ENCODE data around the gene FCER2.

Gene FCER2

GRCh38 chr19:7642295-7643030 lies 59.5 kb downstream of the FCER2 start:
- no peak overlapping the region for H3K4me3 Mint-ChIP-seq
- H3K9me3 Mint-ChIP-seq: no peaks in the 10 kb centered on the region
- no peak for DNase-seq
- H3K27ac Mint-ChIP-seq: no peak overlapping the region
- no peak for ATAC-seq (replicated peaks)
- H3K36me3 Mint-ChIP-seq (ENCODE audit: insufficient read depth): peaks cover 20% of the 10 kb centered on the region
- peaks cover 15 to 21% of the 10 kb centered on the region in 2 donors for H3K4me1 Mint-ChIP-seq (ENCODE audit: low read depth in 2 of 2)
- H3K27me3 Mint-ChIP-seq: no peaks in the 10 kb centered on the region

GRCh38 chr19:7641290-7642276 lies 60.3 kb downstream of the FCER2 start:
- Mint-ChIP-seq H3K4me3 (no peak overlapping the region), H3K9me3 (no peaks in the 10 kb centered on the region), H3K27ac (no peak overlapping the region), H3K36me3 (ENCODE audit: insufficient read depth) (peaks cover 28% of the 10 kb centered on the region), H3K4me1 (ENCODE audit: low read depth in 2 of 2) (peaks cover 15 to 26% of the 10 kb centered on the region in 2 donors), H3K27me3 (no peaks in the 10 kb centered on the region)
- no peak for DNase-seq
- no peak for ATAC-seq (replicated peaks)

GRCh38 chr19:7640803-7641202 lies 61.1 kb downstream of the FCER2 start:
- Mint-ChIP-seq H3K4me1 (ENCODE audit: low read depth in 2 of 2) (peaks cover 15 to 30% of the 10 kb centered on the region in 2 donors), H3K4me3 (peak overlapping the region in 1 of 2 donors; percentile 31), H3K27ac (no peak overlapping the region), H3K9me3 (no peaks in the 10 kb centered on the region), H3K36me3 (ENCODE audit: insufficient read depth) (peaks cover 30% of the 10 kb centered on the region), H3K27me3 (no peaks in the 10 kb centered on the region)
- no peak for ATAC-seq (replicated peaks)
- DNase-seq: no peak

GRCh38 chr19:7639863-7640348 lies 62.0 kb downstream of the FCER2 start:
- H3K27me3 Mint-ChIP-seq: no peaks in the 10 kb centered on the region
- DNase-seq (no peak), ATAC-seq (replicated peaks) (no peak)
- no peaks in the 10 kb centered on the region for H3K9me3 Mint-ChIP-seq
- peak overlapping the region; percentile 13 to 65 for H3K27ac Mint-ChIP-seq
- peaks cover 29% of the 10 kb centered on the region for H3K36me3 Mint-ChIP-seq (ENCODE audit: insufficient read depth)
- peak overlapping the region in 1 of 2 donors; percentile 10 for H3K4me3 Mint-ChIP-seq
- peaks cover 20 to 30% of the 10 kb centered on the region in 2 donors for H3K4me1 Mint-ChIP-seq (ENCODE audit: low read depth in 2 of 2)

GRCh38 chr19:7638802-7639465 lies 63.0 kb downstream of the FCER2 start:
- H3K4me1 Mint-ChIP-seq (ENCODE audit: low read depth in 2 of 2): peaks cover 23 to 30% of the 10 kb centered on the region in 2 donors
- H3K36me3 Mint-ChIP-seq (ENCODE audit: insufficient read depth): peaks cover 26% of the 10 kb centered on the region
- DNase-seq: no peak
- no peaks in the 10 kb centered on the region for H3K27me3 Mint-ChIP-seq
- no peak for ATAC-seq (replicated peaks)
- H3K9me3 Mint-ChIP-seq: no peaks in the 10 kb centered on the region
- peak overlapping the region in 1 of 2 donors; percentile 65 for H3K27ac Mint-ChIP-seq
- peak overlapping the region in 1 of 2 donors; percentile 83 for H3K4me3 Mint-ChIP-seq
